GM12878 (cell line): ENCODE data around the gene PRKAG2.

Experiments
- CEBPZ ChIP-seq: fragments of 150-350 bp; IDR thresholded peaks from 2 replicates; pipeline ENCODE4 v1.6.1; 2016; ENCODE audit warnings: low read depth, low read length
- CTCF ChIP-seq, 3 experiments: IDR thresholded peaks in 2 of 3; conservative IDR thresholded peaks in 1 of 3; 2 replicates each; pipeline ENCODE4 v1.5.1; 2011; ENCODE audit warnings: low read depth in 3 of 3, low read length in 3 of 3, mild to moderate bottlenecking in 3 of 3, control low read depth in 2 of 3, moderate library complexity in 2 of 3, inconsistent platforms in 1 of 3, mixed read lengths in 1 of 3; ENCODE audit not compliant: control insufficient read depth in 2 of 3, insufficient read depth in 1 of 3; ENCODE audit errors: extremely low read depth in 1 of 3
- GABPA ChIP-seq: IDR thresholded peaks from 2 replicates; pipeline ENCODE4 v1.6.1; 2014; ENCODE audit warnings: antibody characterized with exemption, low read depth, mild to moderate bottlenecking, inconsistent platforms
- GATAD2B ChIP-seq: fragments of 450-650 bp; conservative IDR thresholded peaks from 2 replicates; pipeline ENCODE4 v1.6.1; 2017; ENCODE audit warnings: low read depth, mild to moderate bottlenecking, moderate library complexity
- NR2C1 ChIP-seq: fragments of 450-650 bp; IDR thresholded peaks from 2 replicates; pipeline ENCODE4 v1.6.1; 2017; ENCODE audit warnings: antibody characterized with exemption, mild to moderate bottlenecking, moderate library complexity
- REST ChIP-seq: IDR thresholded peaks from 2 replicates; pipeline ENCODE4 v1.6.1; 2012; ENCODE audit warnings: mild to moderate bottlenecking, low read depth, low read length
- TAF1 ChIP-seq: IDR thresholded peaks from 2 replicates; pipeline ENCODE4 v1.6.1; 2011; ENCODE audit warnings: mild to moderate bottlenecking, low read depth, low read length, borderline replicate concordance

GRCh38 chr7:151553356-151553755 is 323.6 kb downstream of the PRKAG2 start:
- TF ChIP-seq GATAD2B (no peak), REST (no peak), NR2C1 (no peak), CTCF (IDR thresholded peaks at IDR 0.05 in 2 of 3, conservative IDR thresholded peaks at IDR 0.05 in 1 of 3; ENCODE audit: control insufficient read depth in 2 of 3, extremely low read depth in 1 of 3, insufficient read depth in 1 of 3, low read depth in 3 of 3, low read length in 3 of 3) (no peak), TAF1 (no peak), GABPA (no peak), CEBPZ (no peak)
